ENCODE data around the gene PBX3. TPM values are rescaled to one million over a fixed set of nuclear protein-coding genes. Genes with fewer than 3 reads are reported as not detected.

The PBX3 gene
- 8.8 TPM in 2 replicates for total RNA-seq (2014; rRNA removed; shearing (Covaris generic); ENCODE audit: low replicate concordance)

GRCh38 chr9:125747053-125747764, at the start of gene PBX3:
TSS of gene PBX3 (plus strand) at chr9:125747373.
- H3K4me3 ChIP-seq (ENCODE audit: low read length), result peak within 1 kb of the TSS; percentile 73
- peaks cover 27% of the 10 kb centered on the region for H3K4me1 ChIP-seq (ENCODE audit: low read length)
- no peaks in the 10 kb centered on the region for H3K27me3 ChIP-seq (ENCODE audit: low read length)
- H3K9me2 ChIP-seq (replicated peaks; ENCODE audit: insufficient read depth, low read length), result no peaks in the 10 kb centered on the region
- DNase-seq, result peak; percentile 70
- no peak within 1 kb of the TSS for H3K27ac ChIP-seq (ENCODE audit: low read length)
- H2AFZ ChIP-seq (ENCODE audit: low read length), result peak within 1 kb of the TSS; percentile 97
- peaks cover 11% of the 10 kb centered on the region; the same call in 1 of the 2 replicates for H4K20me1 ChIP-seq (ENCODE audit: insufficient read depth, low read depth, low read length)
- H3K36me3 ChIP-seq (ENCODE audit: insufficient read depth, low read length), result no peaks in the 10 kb centered on the region
- peak within 1 kb of the TSS; percentile 81 for H3K9ac ChIP-seq (ENCODE audit: low read length)
- no peaks in the 10 kb centered on the region for H3K79me2 ChIP-seq (ENCODE audit: low read length)
- peak within 1 kb of the TSS; percentile 91 for H3K4me2 ChIP-seq (ENCODE audit: low read depth, low read length, poor library complexity, severe bottlenecking)
- no peaks in the 10 kb centered on the region for H3K9me3 ChIP-seq (ENCODE audit: low read length)

- Histone ChIP-seq H3K4me2 (ENCODE audit: low read depth, low read length, poor library complexity, severe bottlenecking) (no peak overlapping the region), H3K9me3 (ENCODE audit: low read length) (no peaks in the 10 kb centered on the region), H3K27me3 (ENCODE audit: low read length) (no peaks in the 10 kb centered on the region), H3K36me3 (ENCODE audit: insufficient read depth, low read length) (no peaks in the 10 kb centered on the region), H3K79me2 (ENCODE audit: low read length) (peaks cover 94% of the 10 kb centered on the region), H3K27ac (ENCODE audit: low read length) (no peak overlapping the region), H4K20me1 (ENCODE audit: insufficient read depth, low read depth, low read length) (no peaks in the 10 kb centered on the region), H3K9ac (ENCODE audit: low read length) (no peak overlapping the region), H3K4me3 (ENCODE audit: low read length) (no peak overlapping the region), H3K4me1 (ENCODE audit: low read length) (peaks cover 24% of the 10 kb centered on the region), H3K9me2 (replicated peaks; ENCODE audit: insufficient read depth, low read length) (no peaks in the 10 kb centered on the region), H2AFZ (ENCODE audit: low read length) (no peak overlapping the region)
- no peak for DNase-seq
Observed at GRCh38 chr9:125699870-125700269, 47.3 kb upstream of the PBX3 start.

GRCh38 chr9:125700791-125701190, 46.4 kb upstream of the PBX3 start:
- Histone ChIP-seq H3K9me2 (replicated peaks; ENCODE audit: insufficient read depth, low read length) (no peaks in the 10 kb centered on the region), H3K27ac (ENCODE audit: low read length) (peak overlapping the region; percentile 16; the same call in 1 of the 2 replicates), H3K9ac (ENCODE audit: low read length) (no peak overlapping the region), H3K27me3 (ENCODE audit: low read length) (no peaks in the 10 kb centered on the region), H4K20me1 (ENCODE audit: insufficient read depth, low read depth, low read length) (no peaks in the 10 kb centered on the region), H3K9me3 (ENCODE audit: low read length) (no peaks in the 10 kb centered on the region), H3K79me2 (ENCODE audit: low read length) (peaks cover 94% of the 10 kb centered on the region), H3K36me3 (ENCODE audit: insufficient read depth, low read length) (no peaks in the 10 kb centered on the region), H3K4me3 (ENCODE audit: low read length) (peak overlapping the region; percentile 13; the same call in 1 of the 2 replicates), H2AFZ (ENCODE audit: low read length) (no peak overlapping the region), H3K4me2 (ENCODE audit: low read depth, low read length, poor library complexity, severe bottlenecking) (peak overlapping the region; percentile 22), H3K4me1 (ENCODE audit: low read length) (peaks cover 33% of the 10 kb centered on the region)
- no peak for DNase-seq

- H3K4me2 ChIP-seq (ENCODE audit: low read depth, low read length, poor library complexity, severe bottlenecking), result peak overlapping the region; percentile 22
- no peaks in the 10 kb centered on the region for H3K9me3 ChIP-seq (ENCODE audit: low read length)
- peak overlapping the region; percentile 13; the same call in 1 of the 2 replicates for H3K4me3 ChIP-seq (ENCODE audit: low read length)
- H3K9me2 ChIP-seq (replicated peaks; ENCODE audit: insufficient read depth, low read length), result no peaks in the 10 kb centered on the region
- peaks cover 38% of the 10 kb centered on the region for H3K4me1 ChIP-seq (ENCODE audit: low read length)
- H3K9ac ChIP-seq (ENCODE audit: low read length), result peak overlapping the region; percentile 11; the same call in 1 of the 2 replicates
- no peaks in the 10 kb centered on the region for H4K20me1 ChIP-seq (ENCODE audit: insufficient read depth, low read depth, low read length)
- DNase-seq, result no peak
- peaks cover 94% of the 10 kb centered on the region for H3K79me2 ChIP-seq (ENCODE audit: low read length)
- H3K27ac ChIP-seq (ENCODE audit: low read length), result peak overlapping the region; percentile 16; the same call in 1 of the 2 replicates
- H2AFZ ChIP-seq (ENCODE audit: low read length), result no peak overlapping the region
- no peaks in the 10 kb centered on the region for H3K36me3 ChIP-seq (ENCODE audit: insufficient read depth, low read length)
- no peaks in the 10 kb centered on the region for H3K27me3 ChIP-seq (ENCODE audit: low read length)
Observed at GRCh38 chr9:125701351-125701750, 45.8 kb upstream of the PBX3 start.

GRCh38 chr9:125703662-125704061, 43.5 kb upstream of the PBX3 start:
- Histone ChIP-seq H3K9ac (ENCODE audit: low read length) (no peak overlapping the region), H2AFZ (ENCODE audit: low read length) (no peak overlapping the region), H3K36me3 (ENCODE audit: insufficient read depth, low read length) (no peaks in the 10 kb centered on the region), H3K27ac (ENCODE audit: low read length) (no peak overlapping the region), H3K4me1 (ENCODE audit: low read length) (peaks cover 42% of the 10 kb centered on the region), H3K79me2 (ENCODE audit: low read length) (peaks cover 81% of the 10 kb centered on the region), H3K9me2 (replicated peaks; ENCODE audit: insufficient read depth, low read length) (no peaks in the 10 kb centered on the region), H4K20me1 (ENCODE audit: insufficient read depth, low read depth, low read length) (no peaks in the 10 kb centered on the region), H3K27me3 (ENCODE audit: low read length) (no peaks in the 10 kb centered on the region), H3K4me2 (ENCODE audit: low read depth, low read length, poor library complexity, severe bottlenecking) (no peak overlapping the region), H3K4me3 (ENCODE audit: low read length) (no peak overlapping the region), H3K9me3 (ENCODE audit: low read length) (no peaks in the 10 kb centered on the region)
- no peak for DNase-seq

- H4K20me1 ChIP-seq (ENCODE audit: insufficient read depth, low read depth, low read length), result no peaks in the 10 kb centered on the region
- no peaks in the 10 kb centered on the region for H3K9me3 ChIP-seq (ENCODE audit: low read length)
- H3K9me2 ChIP-seq (replicated peaks; ENCODE audit: insufficient read depth, low read length), result no peaks in the 10 kb centered on the region
- H3K27me3 ChIP-seq (ENCODE audit: low read length), result no peaks in the 10 kb centered on the region
- no peak overlapping the region for H2AFZ ChIP-seq (ENCODE audit: low read length)
- DNase-seq, result no peak
- H3K36me3 ChIP-seq (ENCODE audit: insufficient read depth, low read length), result no peaks in the 10 kb centered on the region
- peak overlapping the region; percentile 88 for H3K4me3 ChIP-seq (ENCODE audit: low read length)
- H3K79me2 ChIP-seq (ENCODE audit: low read length), result peaks cover 59% of the 10 kb centered on the region
- no peak overlapping the region for H3K27ac ChIP-seq (ENCODE audit: low read length)
- peak overlapping the region; percentile 88 for H3K4me2 ChIP-seq (ENCODE audit: low read depth, low read length, poor library complexity, severe bottlenecking)
- H3K9ac ChIP-seq (ENCODE audit: low read length), result peak overlapping the region; percentile 86
- peaks cover 39% of the 10 kb centered on the region for H3K4me1 ChIP-seq (ENCODE audit: low read length)
Observed at GRCh38 chr9:125705893-125706292, 41.3 kb upstream of the PBX3 start.

GRCh38 chr9:125706651-125707471, 40.3 kb upstream of the PBX3 start, which contains the start of gene MAPKAP1:
TSS of gene MAPKAP1 (minus strand) at chr9:125707208. CDS start at chr9:125672574, 34,634 bp downstream.
- Histone ChIP-seq H3K27me3 (ENCODE audit: low read length) (no peaks in the 10 kb centered on the region), H3K4me2 (ENCODE audit: low read depth, low read length, poor library complexity, severe bottlenecking) (peak within 1 kb of the TSS; percentile 88), H3K79me2 (ENCODE audit: low read length) (peaks cover 49% of the 10 kb centered on the region), H2AFZ (ENCODE audit: low read length) (peak within 1 kb of the TSS; percentile 39; the same call in 1 of the 2 replicates), H4K20me1 (ENCODE audit: insufficient read depth, low read depth, low read length) (no peaks in the 10 kb centered on the region), H3K9me2 (replicated peaks; ENCODE audit: insufficient read depth, low read length) (no peaks in the 10 kb centered on the region), H3K9ac (ENCODE audit: low read length) (peak within 1 kb of the TSS; percentile 86), H3K9me3 (ENCODE audit: low read length) (no peaks in the 10 kb centered on the region), H3K4me1 (ENCODE audit: low read length) (peaks cover 30% of the 10 kb centered on the region), H3K36me3 (ENCODE audit: insufficient read depth, low read length) (no peaks in the 10 kb centered on the region), H3K4me3 (ENCODE audit: low read length) (peak within 1 kb of the TSS; percentile 88), H3K27ac (ENCODE audit: low read length) (no peak within 1 kb of the TSS)
- DNase-seq, result peak; percentile 97

GRCh38 chr9:125707472-125707804, 39.7 kb upstream of the PBX3 start:
- no peaks in the 10 kb centered on the region for H3K9me3 ChIP-seq (ENCODE audit: low read length)
- H2AFZ ChIP-seq (ENCODE audit: low read length), result no peak overlapping the region
- H3K79me2 ChIP-seq (ENCODE audit: low read length), result peaks cover 44% of the 10 kb centered on the region
- H3K9me2 ChIP-seq (replicated peaks; ENCODE audit: insufficient read depth, low read length), result no peaks in the 10 kb centered on the region
- no peaks in the 10 kb centered on the region for H4K20me1 ChIP-seq (ENCODE audit: insufficient read depth, low read depth, low read length)
- H3K27me3 ChIP-seq (ENCODE audit: low read length), result no peaks in the 10 kb centered on the region
- H3K9ac ChIP-seq (ENCODE audit: low read length), result peak overlapping the region; percentile 86
- no peak overlapping the region for H3K27ac ChIP-seq (ENCODE audit: low read length)
- H3K4me2 ChIP-seq (ENCODE audit: low read depth, low read length, poor library complexity, severe bottlenecking), result peak overlapping the region; percentile 88
- peak overlapping the region; percentile 88 for H3K4me3 ChIP-seq (ENCODE audit: low read length)
- peaks cover 28% of the 10 kb centered on the region for H3K4me1 ChIP-seq (ENCODE audit: low read length)
- H3K36me3 ChIP-seq (ENCODE audit: insufficient read depth, low read length), result no peaks in the 10 kb centered on the region
- DNase-seq, result no peak

Measured in Karpas-422 (cell line).